GM12872 (cell line): Measurements from ENCODE around the gene NXT1.

Experiments used
- TF ChIP-seq, protein P1 (sequence below): IDR thresholded peaks from 3 replicates; pipeline ENCODE4 v1.5.1; 2011; ENCODE audit warnings: low read depth, mild to moderate bottlenecking, low read length, moderate library complexity; ENCODE audit not compliant: insufficient read depth

The NXT1 gene

GRCh38 chr20:23368316-23369071 is 17.9 kb downstream of the NXT1 start:
- TF ChIP-seq, protein P1, sequence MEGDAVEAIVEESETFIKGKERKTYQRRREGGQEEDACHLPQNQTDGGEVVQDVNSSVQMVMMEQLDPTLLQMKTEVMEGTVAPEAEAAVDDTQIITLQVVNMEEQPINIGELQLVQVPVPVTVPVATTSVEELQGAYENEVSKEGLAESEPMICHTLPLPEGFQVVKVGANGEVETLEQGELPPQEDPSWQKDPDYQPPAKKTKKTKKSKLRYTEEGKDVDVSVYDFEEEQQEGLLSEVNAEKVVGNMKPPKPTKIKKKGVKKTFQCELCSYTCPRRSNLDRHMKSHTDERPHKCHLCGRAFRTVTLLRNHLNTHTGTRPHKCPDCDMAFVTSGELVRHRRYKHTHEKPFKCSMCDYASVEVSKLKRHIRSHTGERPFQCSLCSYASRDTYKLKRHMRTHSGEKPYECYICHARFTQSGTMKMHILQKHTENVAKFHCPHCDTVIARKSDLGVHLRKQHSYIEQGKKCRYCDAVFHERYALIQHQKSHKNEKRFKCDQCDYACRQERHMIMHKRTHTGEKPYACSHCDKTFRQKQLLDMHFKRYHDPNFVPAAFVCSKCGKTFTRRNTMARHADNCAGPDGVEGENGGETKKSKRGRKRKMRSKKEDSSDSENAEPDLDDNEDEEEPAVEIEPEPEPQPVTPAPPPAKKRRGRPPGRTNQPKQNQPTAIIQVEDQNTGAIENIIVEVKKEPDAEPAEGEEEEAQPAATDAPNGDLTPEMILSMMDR: no peak

GRCh38 chr20:23369072-23369823 is 18.7 kb downstream of the NXT1 start:
- TF ChIP-seq, protein P1: no peak

- TF ChIP-seq, protein P1: no peak
Measured at GRCh38 chr20:23370274-23370673, 19.7 kb downstream of the NXT1 start.

GRCh38 chr20:23370873-23371272 is 20.3 kb downstream of the NXT1 start:
- TF ChIP-seq, protein P1: no peak

- TF ChIP-seq, protein P1: no peak
Measured at GRCh38 chr20:23371496-23371895, 20.9 kb downstream of the NXT1 start.

DNA sequence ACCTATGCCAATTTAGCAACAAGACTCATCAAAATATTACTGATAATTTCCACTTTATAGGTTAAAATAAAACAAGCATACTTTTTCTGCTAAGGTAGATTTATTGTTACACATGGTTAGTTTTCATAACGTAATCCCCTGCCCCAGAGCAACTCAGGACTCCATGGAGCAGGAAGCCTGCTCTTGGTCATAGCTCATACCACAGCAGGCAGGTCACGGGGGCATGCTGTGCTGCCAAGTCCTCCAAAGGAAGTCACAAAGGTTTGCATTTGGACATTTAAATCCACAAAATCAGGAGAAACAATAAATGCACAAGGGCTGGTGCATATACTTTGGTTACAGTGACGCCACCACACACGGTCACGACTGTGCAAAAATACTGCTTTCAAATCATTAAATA is 23.9 kb downstream of the NXT1 start:
- TF ChIP-seq, protein P1: no peak

DNA sequence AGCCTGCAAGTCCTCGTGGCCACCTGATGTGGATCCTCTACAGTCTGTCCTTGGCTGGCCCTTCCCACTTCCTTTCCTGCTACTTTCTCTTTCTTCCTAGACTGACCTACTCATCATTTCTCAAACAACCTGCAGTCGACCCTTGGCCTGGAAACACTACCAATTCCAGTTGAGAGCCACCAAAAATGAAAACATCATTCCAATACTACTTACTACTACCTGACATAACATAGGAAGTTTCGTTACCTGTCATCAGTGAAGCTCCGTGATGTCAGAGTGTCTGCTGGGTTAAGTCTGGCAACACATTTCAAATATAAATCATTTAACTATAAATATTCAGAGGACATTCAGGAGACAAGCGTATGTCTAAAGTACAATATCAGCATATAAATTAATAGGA is 25.2 kb downstream of the NXT1 start:
- TF ChIP-seq, protein P1: no peak
